HG03571 (cell line): Measurements from ENCODE around the gene TRABD.
"Not testable (repeated sequence)": the region's sequence is repeated elsewhere in the genome, so short reads cannot be mapped to it uniquely, and the experiment has no call there.

Experiments used
- ATAC-seq: cut with Tn5 transposase; IDR thresholded peaks from one replicate; pipeline ENCODE4 v1.9.1; 2021; ENCODE audit not compliant: unreplicated experiment

TRABD gene, protein sequence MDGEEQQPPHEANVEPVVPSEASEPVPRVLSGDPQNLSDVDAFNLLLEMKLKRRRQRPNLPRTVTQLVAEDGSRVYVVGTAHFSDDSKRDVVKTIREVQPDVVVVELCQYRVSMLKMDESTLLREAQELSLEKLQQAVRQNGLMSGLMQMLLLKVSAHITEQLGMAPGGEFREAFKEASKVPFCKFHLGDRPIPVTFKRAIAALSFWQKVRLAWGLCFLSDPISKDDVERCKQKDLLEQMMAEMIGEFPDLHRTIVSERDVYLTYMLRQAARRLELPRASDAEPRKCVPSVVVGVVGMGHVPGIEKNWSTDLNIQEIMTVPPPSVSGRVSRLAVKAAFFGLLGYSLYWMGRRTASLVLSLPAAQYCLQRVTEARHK

DNA sequence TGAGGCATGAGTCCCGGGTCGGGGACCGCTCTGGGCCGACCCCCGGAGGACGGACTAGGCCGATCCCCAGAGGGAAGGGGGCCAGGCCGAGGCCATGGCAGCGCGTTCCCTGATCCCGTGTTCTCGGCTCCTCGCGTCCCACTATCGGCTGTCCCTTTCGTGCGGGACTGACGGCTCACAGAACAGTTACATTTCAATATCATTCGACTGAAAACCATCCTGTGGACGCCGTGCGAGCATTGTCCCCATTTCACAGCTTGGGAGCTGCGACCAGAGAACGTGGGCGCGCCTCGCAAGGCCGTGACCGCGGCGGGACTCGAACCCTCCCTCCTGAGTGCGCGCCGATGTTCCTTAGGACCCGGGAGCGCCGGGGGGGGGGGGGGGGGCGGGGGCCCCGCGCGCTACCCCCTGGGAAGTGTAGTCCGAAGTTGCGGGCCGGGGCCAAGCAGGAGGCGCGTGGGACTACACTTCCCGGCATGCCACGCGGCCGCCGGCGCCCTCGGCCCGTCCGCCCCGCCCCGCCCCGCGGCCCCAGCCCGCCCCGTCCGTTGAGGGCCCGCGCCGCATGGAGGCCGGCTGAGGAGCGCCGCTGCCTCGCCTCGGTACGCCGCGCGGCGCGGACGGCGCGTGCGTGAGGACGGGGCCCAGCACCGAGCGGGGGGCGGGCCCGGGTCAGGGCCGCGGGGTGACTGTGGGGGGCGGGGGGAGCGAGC is at the start of gene TRABD:
TRABD (plus strand) TSS at position 539 of the 713 bp plus-strand sequence. CDS start 7,148 bp downstream, outside the sequence.
- ATAC-seq: no peak

DNA sequence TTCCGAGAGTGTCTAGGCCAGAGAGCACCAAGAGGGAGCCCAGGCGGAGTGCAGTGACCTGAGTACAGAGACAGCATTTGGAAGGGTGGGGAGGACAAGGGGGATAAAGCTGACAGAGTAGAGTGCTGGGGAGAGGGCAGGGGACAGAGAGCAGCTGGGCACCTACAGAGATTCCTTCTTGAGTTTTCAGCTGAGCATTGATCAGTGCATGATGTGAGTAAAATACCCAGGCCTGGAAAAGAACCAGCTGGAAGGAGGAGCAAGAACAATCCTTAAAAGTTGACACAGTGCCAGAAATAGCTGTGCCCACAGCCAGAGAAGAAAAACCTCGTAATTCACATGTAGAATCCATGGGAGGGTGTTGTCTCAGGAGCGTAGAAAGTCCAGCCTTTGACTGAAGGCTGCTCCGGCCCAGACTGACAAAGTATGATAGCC is 49.1 kb upstream of the TRABD start:
- no peak for ATAC-seq

GRCh38 chr22:50137277-50137676 is 48.4 kb upstream of the TRABD start:
- not testable (repeated sequence) for ATAC-seq

DNA sequence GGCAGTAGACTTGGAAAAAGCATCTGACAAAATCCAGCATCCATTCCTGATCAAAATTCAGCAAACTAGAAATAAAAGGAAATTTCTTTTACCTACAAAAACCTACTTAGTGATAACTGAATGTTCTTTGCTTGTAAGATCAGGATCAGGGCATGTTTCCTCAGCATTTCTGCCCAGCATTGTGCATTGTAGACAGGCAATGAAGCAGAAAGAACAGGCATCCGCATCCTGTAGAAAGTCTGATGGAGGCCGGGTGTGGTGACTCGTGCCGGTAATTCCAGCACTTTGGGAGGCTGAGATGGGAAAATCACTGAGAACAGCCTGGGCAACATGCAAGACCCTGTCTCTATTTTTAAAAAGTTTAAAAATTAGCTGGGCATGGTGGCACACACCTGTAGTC is 47.7 kb upstream of the TRABD start:
- ATAC-seq: no peak

GRCh38 chr22:50138988-50139387 is 46.7 kb upstream of the TRABD start:
- no peak for ATAC-seq

- no peak for ATAC-seq
These were observed 45.8 kb upstream of the TRABD start for GRCh38 chr22:50139843-50140415.

DNA sequence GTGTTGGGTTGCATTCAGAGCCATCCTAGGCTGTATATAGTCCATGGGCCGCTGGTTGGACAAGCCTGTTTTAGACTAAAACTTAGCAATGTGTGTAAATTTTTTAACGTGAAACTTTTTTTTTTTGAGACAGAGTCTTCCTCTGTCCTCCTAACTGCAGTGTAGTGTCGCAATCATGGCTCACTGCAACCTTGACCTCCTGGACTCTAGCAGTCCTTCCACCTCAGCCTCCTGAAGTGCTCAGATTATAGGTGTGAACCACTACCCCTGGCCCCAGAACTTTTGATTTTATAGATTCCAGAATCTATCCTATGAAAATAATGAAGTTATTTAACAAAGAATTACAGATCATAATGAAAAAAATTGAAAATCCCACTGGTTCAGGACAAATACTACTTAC is 45.1 kb upstream of the TRABD start:
- no peak for ATAC-seq

- ATAC-seq: no peak
These were observed 44.3 kb upstream of the TRABD start for GRCh38 chr22:50141462-50141861.

DNA sequence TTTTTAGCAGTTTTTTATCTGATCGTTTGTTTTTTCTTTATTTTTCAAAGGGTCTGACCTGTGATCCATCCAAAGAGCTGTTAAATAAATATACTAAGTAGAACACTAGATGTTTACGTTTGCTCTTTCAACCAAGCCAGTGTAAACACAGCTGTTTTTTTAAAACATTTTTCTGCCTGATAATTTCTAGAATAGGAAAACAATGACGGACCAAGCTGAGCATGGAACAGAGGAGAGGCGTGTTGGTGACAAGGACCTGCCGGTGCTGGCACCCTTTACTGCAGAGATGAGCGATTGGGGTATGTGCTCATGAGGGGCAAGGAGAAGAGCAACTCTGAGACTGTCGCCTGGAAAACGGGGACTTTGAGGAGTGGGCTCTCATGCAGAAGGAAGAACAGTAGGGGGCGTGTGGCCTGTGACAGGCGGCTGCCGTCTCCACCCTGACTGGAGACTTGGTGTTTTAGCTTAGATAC is 43.8 kb upstream of the TRABD start:
- no peak for ATAC-seq

- no peak for ATAC-seq
These were observed 42.6 kb upstream of the TRABD start for GRCh38 chr22:50143096-50143495.

GRCh38 chr22:50144005-50144614 is 41.6 kb upstream of the TRABD start:
- ATAC-seq: no peak

DNA sequence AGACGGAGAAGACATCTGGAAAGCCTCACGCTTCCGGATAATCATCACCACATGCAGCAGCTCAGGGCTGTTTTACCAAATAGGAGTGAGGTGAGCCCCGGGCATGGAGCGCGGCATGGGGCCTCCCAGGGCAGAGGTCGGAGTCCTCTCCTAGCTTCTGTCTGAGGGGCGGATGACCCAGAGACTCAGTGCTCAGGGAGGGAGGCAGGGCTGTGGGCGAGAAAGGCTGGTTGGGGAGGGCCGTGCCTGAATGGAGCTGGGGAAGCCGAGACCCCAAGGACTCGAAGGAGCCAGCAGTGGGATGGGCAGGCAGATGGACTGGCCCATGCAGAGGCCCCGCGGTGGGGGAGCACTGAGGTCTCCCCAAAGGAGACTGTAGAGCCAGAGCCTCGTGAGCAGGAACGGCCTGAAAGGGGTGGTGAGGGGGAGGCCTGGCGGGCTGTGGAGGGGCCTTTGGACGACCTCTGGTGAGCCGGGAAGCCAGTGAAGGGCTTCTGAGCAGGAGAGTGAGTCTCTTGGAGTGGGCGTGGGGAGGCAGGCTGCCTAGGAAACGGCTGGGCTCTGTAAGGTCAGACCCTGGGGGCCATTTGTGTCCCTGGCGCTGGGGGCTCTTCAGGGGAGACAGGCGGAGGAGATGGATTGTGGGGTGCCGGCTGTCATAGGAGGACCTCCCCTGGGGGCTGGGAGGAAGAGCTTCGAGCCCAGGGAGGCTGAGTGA is 39.8 kb upstream of the TRABD start:
- ATAC-seq: no peak

DNA sequence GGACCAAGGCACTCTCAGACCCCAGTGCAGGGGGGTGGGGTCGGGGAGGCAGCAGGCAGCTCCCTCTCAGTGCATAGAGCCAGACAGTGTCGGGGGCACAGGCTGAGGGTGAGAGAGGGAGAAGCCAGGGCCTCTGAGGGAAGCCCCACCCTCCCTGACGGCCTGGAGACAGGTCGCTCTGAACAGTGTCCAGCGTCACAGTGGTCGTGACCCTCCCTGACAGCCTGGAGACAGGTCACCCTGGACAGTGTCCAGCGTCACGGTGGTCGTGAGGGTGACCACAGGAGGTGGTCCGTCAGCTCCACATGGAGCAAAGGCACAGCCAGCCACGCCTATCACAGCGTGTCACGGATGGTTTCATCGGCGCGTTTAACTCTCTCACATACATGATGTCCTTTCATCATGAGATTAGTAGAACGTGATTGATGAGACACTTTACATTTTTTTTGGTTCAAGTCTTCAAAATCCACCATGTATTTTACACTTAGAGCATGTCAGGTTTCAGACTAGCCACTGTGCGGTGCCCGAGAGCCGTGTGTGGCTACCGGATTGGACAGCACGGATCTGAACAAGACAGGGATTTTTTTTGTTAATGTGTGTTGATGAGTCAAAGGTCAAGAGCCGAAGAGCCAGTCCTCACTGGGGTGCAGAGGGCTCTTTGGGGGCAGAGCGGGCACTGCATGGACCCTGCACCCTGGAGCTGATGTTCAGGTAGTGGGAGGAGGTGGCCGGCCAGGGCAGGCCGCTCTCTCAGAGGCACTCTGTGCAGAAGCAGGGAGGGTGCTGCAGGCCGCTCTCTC is 39.1 kb upstream of the TRABD start:
- ATAC-seq: no peak

DNA sequence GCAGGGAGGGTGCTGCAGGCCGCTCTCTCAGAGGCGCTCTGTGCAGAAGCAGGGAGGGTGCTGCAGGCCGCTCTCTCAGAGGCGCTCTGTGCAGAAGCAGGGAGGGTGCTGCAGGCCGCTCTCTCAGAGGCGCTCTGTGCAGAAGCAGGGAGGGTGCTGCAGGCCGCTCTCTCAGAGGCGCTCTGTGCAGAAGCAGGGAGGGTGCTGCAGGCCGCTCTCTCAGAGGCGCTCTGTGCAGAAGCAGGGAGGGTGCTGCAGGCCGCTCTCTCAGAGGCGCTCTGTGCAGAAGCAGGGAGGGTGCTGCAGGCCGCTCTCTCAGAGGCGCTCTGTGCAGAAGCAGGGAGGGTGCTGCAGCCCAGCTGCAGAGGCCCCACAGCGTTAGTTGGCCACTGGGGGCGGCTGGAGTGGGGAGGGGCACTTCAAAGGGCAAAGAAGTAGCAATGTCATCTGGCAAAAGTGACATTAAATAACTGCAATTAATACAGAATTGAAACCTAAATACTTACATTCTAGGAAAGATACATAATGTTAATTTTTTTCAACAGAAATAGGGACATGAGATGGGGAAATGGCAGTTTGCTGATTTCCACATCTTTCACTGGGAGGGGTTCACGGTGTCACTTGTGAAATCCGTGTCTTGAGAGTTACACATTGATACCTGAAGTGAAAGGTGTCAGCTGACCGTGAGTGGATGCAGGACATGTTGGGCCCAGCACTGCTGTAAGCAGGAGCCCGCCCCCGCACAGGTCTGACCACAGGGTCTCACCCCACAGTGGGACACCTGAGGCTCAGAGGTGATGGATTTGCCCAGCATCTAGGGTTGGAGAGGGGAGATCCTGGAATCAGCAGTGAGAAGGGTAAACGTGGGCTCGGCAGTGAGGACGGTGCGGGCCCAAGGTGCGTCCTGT is 38.2 kb upstream of the TRABD start:
- ATAC-seq: not testable (repeated sequence)

GRCh38 chr22:50148166-50148500 is 37.6 kb upstream of the TRABD start:
- ATAC-seq: no peak

DNA sequence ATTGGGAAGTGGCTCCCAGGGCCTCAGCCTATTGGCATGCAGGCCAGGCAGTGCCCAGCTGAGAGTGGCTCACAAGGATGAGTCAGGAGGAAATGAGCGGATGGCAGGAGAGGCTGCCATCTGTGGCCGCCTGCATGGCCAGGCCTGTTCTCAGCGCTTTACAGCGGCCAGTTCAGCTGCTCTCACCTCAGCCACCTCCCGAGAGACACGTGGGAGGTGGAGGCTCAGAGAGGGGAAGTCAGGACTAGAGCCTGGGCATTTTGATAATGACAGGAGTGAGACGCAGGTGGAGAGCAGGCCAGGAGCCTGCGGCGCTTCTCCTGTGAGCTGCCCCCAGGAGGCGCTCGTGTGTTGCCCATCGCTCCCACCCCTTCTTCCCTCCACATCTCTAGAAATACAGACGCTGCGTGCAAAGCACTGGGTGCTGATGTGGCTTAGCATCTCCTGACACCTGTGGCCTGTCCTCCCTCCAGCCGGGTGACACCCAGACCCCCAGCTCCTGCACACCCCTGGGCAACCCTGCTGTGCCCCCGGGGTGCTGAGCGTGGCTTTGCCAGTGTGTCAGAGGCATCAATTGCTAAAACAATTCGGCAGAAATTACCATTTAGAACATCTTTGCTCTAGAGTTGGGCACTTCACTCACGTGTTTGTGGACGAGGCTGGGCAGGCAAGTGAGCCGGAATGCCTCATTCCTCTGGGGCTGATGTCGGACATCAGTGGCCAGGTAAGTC is 36.6 kb upstream of the TRABD start:
- no peak for ATAC-seq

- ATAC-seq: no peak
These were observed 35.3 kb upstream of the TRABD start for GRCh38 chr22:50150161-50151129.
